ENCODE results near the gene STARD13. TPM values are rescaled to one million over a fixed set of nuclear protein-coding genes. Genes with fewer than 3 reads are reported as not detected.

Gene STARD13
- total and polyA plus RNA-seq, 2 donors from 2014 or later: 5.1 to 37.2 TPM

DNA sequence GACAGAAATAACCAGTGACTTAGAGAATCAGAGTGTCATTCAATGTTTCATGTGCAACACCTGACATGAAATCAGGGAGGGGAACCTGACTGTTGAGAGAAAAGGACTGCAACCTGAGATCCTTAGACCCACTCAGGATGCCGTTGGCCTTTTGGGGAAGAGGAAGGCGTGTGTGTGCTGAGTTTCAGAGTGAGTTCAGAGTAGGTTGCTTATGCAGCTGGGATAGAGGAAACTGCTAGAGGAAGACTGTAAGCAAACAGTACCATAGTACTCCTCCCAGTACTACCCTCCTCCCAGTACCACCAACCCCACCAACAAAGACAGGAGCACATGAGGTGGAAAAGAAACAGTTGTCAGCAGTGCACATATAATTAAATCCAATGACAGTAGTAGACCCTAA lies 205.6 kb downstream of the STARD13 start:
- Histone ChIP-seq H3K27ac (ENCODE audit: low read depth in 2 of 2, low read length in 2 of 2) (no peak overlapping the region), H3K36me3 (ENCODE audit: control insufficient read depth in 2 of 3, insufficient read depth in 3 of 3, low read length in 3 of 3) (no peaks in the 10 kb centered on the region), H3K9ac (ENCODE audit: low read length in 3 of 3) (no peak overlapping the region), H3K27me3 (ENCODE audit: control insufficient read depth, insufficient read depth, low read length) (no peaks in the 10 kb centered on the region), H3K9me3 (ENCODE audit: control insufficient read depth in 2 of 3, insufficient read depth in 1 of 3, low read length in 3 of 3) (no peaks in the 10 kb centered on the region), H3K4me1 (ENCODE audit: control insufficient read depth in 2 of 3, insufficient read depth in 2 of 3, low read depth in 1 of 3, low read length in 3 of 3) (no peaks in the 10 kb centered on the region), H3K4me3 (ENCODE audit: low read length in 3 of 3) (no peak overlapping the region)
- DNase-seq (no peak), FAIRE-seq (no peak)
- TF ChIP-seq CTCF (IDR thresholded peaks at IDR 0.05; ENCODE audit: borderline replicate concordance, extremely low read depth, insufficient read depth): no peak
- intact Hi-C loops (cut with DNase I): no loop called here

DNA sequence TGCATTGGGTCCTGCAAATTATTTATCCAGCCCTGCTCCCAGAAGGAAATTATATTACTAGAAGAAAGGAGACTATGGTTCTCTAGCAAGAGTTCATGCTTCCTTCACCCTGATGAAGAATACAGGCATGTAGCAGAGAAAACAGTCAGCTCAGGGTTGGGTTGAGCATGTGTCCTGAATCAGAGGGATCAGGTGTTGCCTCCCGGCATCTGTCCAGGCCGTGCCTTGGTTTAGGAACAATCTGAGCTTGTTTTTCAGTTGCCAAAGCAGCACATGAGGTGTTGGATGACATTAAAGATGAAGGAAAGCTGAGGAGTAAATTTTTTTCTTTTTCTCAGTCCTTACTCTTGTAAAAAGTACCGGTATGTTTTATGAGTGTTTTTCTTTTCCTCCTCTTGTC lies 207.3 kb downstream of the STARD13 start:
- Histone ChIP-seq H3K4me1 (ENCODE audit: control insufficient read depth in 2 of 3, insufficient read depth in 2 of 3, low read depth in 1 of 3, low read length in 3 of 3) (no peaks in the 10 kb centered on the region), H3K36me3 (ENCODE audit: control insufficient read depth in 2 of 3, insufficient read depth in 3 of 3, low read length in 3 of 3) (no peaks in the 10 kb centered on the region), H3K27me3 (ENCODE audit: control insufficient read depth, insufficient read depth, low read length) (no peaks in the 10 kb centered on the region), H3K9me3 (ENCODE audit: control insufficient read depth in 2 of 3, insufficient read depth in 1 of 3, low read length in 3 of 3) (no peaks in the 10 kb centered on the region), H3K4me3 (ENCODE audit: low read length in 3 of 3) (no peak overlapping the region), H3K9ac (ENCODE audit: low read length in 3 of 3) (no peak overlapping the region), H3K27ac (ENCODE audit: low read depth in 2 of 2, low read length in 2 of 2) (no peak overlapping the region)
- DNase-seq (no peak), FAIRE-seq (no peak)
- intact Hi-C loops (cut with DNase I): no loop called here
- TF ChIP-seq CTCF (IDR thresholded peaks at IDR 0.05; ENCODE audit: borderline replicate concordance, extremely low read depth, insufficient read depth): no peak

GRCh38 chr13:33076001-33076992 lies 209.3 kb downstream of the STARD13 start:
- no peak for DNase-seq
- H3K4me1 ChIP-seq (ENCODE audit: control insufficient read depth in 2 of 3, insufficient read depth in 2 of 3, low read depth in 1 of 3, low read length in 3 of 3): no peaks in the 10 kb centered on the region
- H3K27me3 ChIP-seq (ENCODE audit: control insufficient read depth, insufficient read depth, low read length): no peaks in the 10 kb centered on the region
- no peak for FAIRE-seq
- H3K9me3 ChIP-seq (ENCODE audit: control insufficient read depth in 2 of 3, insufficient read depth in 1 of 3, low read length in 3 of 3): no peaks in the 10 kb centered on the region
- H3K9ac ChIP-seq (ENCODE audit: low read length in 3 of 3): no peak overlapping the region
- no peak overlapping the region for H3K4me3 ChIP-seq (ENCODE audit: low read length in 3 of 3)
- no peaks in the 10 kb centered on the region for H3K36me3 ChIP-seq (ENCODE audit: control insufficient read depth in 2 of 3, insufficient read depth in 3 of 3, low read length in 3 of 3)
- intact Hi-C loops (cut with DNase I): no loop called here
- H3K27ac ChIP-seq (ENCODE audit: low read depth in 2 of 2, low read length in 2 of 2): no peak overlapping the region
- TF ChIP-seq CTCF (IDR thresholded peaks at IDR 0.05; ENCODE audit: borderline replicate concordance, extremely low read depth, insufficient read depth): no peak
